CD4-positive, alpha-beta T cell (primary cell): ENCODE data around the gene PFKL. TPM values are rescaled to one million over a fixed set of nuclear protein-coding genes. Genes with fewer than 3 reads are reported as not detected.

Experiments used
- ATAC-seq: fragments of 200-7000 bp; cut with Tn5 transposase; one replicate; pipeline ENCODE4 v1.10.0; 2022; ENCODE audit warnings: mild to moderate bottlenecking; ENCODE audit not compliant: poor library complexity
- CTCF ChIA-PET: fragments of 350-600 bp; sonication (Branson Sonifier 250); formaldehyde crosslinking; loops from one replicate; lab custom pipeline; 2021; ENCODE audit warnings: antibody characterized with exemption, inconsistent platforms; lab: Charles Lee
- POLR2A ChIA-PET: fragments of 350-600 bp; sonication (Branson Sonifier 250); formaldehyde crosslinking; loops from one replicate; lab custom pipeline; 2021; ENCODE audit warnings: antibody characterized with exemption, inconsistent platforms; lab: Charles Lee
- DNase-seq, 14 experiments: peaks; one replicate each; pipeline ENCODE4 v3.0.0-alpha.2; 2013 to 2020; ENCODE audit warnings: mixed read lengths in 2 of 14
- H3K27ac ChIP-seq, 2 donors: one replicate each; pipeline versions ENCODE4 v1.5.1 to v1.7.0; 2013; ENCODE audit warnings: low read length in 2 of 2, low read depth in 1 of 2, mild to moderate bottlenecking in 1 of 2
- H3K27me3 ChIP-seq, 2 experiments: 1 replicate in 1 of 2; 2 replicates in 1 of 2; pipeline versions ENCODE4 v1.6.1 to v1.7.0; 2013; ENCODE audit warnings: low read length in 2 of 2, control low read depth in 1 of 2, mild to moderate bottlenecking in 1 of 2, moderate library complexity in 1 of 2; ENCODE audit not compliant: insufficient read depth in 2 of 2, control insufficient read depth in 1 of 2
- H3K36me3 ChIP-seq: one replicate; pipeline ENCODE4 v1.6.1; 2013; ENCODE audit warnings: low read length, control low read depth; ENCODE audit not compliant: insufficient read depth
- H3K4me1 ChIP-seq: one replicate; pipeline ENCODE4 v1.6.1; 2013; ENCODE audit warnings: low read length, control low read depth; ENCODE audit not compliant: insufficient read depth
- H3K4me3 ChIP-seq: one replicate; pipeline ENCODE4 v1.5.1; 2013; ENCODE audit warnings: mild to moderate bottlenecking, low read length, moderate library complexity
- H3K9me3 ChIP-seq, 2 experiments: 1 replicate in 1 of 2; 2 replicates in 1 of 2; pipeline versions ENCODE4 v1.6.1 to v1.7.0; 2013; ENCODE audit warnings: low read length in 2 of 2, mild to moderate bottlenecking in 2 of 2, control low read depth in 1 of 2, moderate library complexity in 1 of 2; ENCODE audit not compliant: control insufficient read depth in 1 of 2, insufficient read depth in 1 of 2
- H3K27ac Mint-ChIP-seq: one replicate; pipeline ENCODE4 v1.8.0; 2020; ENCODE audit warnings: mixed read lengths
- H3K27me3 Mint-ChIP-seq: one replicate; pipeline ENCODE4 v1.8.0; 2021; ENCODE audit warnings: mixed read lengths
- H3K36me3 Mint-ChIP-seq: one replicate; pipeline ENCODE4 v1.8.0; 2021; ENCODE audit warnings: low read depth, mixed read lengths
- H3K4me1 Mint-ChIP-seq: one replicate; pipeline ENCODE4 v1.8.0; 2021; ENCODE audit warnings: low read depth, mixed read lengths
- H3K4me3 Mint-ChIP-seq: one replicate; pipeline ENCODE4 v1.8.0; 2020; ENCODE audit warnings: mild to moderate bottlenecking, mixed read lengths
- H3K9me3 Mint-ChIP-seq: one replicate; pipeline ENCODE4 v1.8.0; 2020; ENCODE audit warnings: mixed read lengths
- intact Hi-C, 2 experiments: fragments of 100-400 bp; cut with DNase I in 1 of 2; cut with micrococcal nuclease in 1 of 2; formaldehyde crosslinking; loops; one replicate each; pipeline versions ENCODE4 v1.15.1 to v1.9.0; 2023 to 2025; cut with DNase I, micrococcal nuclease
- total RNA-seq, 174 experiments: library from RNA in 2 of 174; stranded (reverse) in 2 of 174; gene quantifications; one replicate each; pipeline ENCODE4 v1.2.3 and lab custom pipeline; 2021 to 2026
- TF ChIP-seq, protein P1 (sequence below): fragments of 200-600 bp; IDR thresholded peaks from one replicate; pipeline ENCODE4 v1.8.0; 2022; ENCODE audit warnings: antibody characterized with exemption, mild to moderate bottlenecking

The PFKL gene
- total RNA-seq, 2 experiments from 2014 or later = 115 to 117 TPM

DNA sequence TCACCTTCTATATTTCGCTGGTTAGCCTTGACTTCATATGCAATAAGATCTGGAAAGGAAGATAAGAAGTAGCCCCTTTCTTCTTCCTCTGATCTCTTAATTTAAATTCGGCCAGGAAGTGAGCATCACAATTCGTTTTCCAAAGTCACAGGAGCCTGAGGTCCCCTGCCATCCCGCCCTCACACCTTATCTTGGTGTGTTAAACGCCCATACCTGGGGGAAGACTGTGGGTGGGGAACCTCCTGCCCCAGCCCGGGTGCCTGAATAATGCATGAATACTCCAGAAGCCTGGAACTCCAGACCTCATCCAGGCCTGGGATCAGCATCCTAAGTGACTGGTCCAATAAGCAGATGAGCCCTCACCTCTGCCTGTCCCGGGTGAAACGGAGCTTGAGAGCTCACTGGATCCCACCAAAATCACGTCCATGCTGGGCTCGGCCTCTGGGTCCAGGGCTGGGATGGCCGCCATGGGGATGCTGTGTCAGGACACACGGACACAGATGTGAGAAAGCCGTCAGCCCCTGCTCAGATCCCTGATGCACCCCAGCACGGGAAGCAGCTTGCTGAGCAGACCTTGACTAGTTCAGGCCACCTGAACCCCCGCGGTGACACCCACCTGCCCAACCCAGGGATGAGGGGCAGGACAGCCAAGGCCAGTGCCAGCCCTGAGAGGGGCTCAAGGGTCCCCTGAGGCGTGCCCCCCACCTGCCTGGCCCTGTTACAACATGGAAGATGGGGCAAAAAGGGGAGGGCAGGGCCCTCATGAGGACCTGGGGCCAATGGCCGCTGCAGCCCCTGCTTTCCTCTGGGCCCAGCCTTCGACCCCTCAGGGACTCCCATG is 38.8 kb upstream of the PFKL start:
- intact Hi-C loops = no loop called here
- ATAC-seq = no peak
- H3K4me1 Mint-ChIP-seq = no peaks in the 10 kb centered on the region
- TF ChIP-seq, protein P1, sequence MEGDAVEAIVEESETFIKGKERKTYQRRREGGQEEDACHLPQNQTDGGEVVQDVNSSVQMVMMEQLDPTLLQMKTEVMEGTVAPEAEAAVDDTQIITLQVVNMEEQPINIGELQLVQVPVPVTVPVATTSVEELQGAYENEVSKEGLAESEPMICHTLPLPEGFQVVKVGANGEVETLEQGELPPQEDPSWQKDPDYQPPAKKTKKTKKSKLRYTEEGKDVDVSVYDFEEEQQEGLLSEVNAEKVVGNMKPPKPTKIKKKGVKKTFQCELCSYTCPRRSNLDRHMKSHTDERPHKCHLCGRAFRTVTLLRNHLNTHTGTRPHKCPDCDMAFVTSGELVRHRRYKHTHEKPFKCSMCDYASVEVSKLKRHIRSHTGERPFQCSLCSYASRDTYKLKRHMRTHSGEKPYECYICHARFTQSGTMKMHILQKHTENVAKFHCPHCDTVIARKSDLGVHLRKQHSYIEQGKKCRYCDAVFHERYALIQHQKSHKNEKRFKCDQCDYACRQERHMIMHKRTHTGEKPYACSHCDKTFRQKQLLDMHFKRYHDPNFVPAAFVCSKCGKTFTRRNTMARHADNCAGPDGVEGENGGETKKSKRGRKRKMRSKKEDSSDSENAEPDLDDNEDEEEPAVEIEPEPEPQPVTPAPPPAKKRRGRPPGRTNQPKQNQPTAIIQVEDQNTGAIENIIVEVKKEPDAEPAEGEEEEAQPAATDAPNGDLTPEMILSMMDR = no peak
- Histone ChIP-seq H3K9me3 (no peaks in the 10 kb centered on the region), H3K4me1 (no peaks in the 10 kb centered on the region), H3K4me3 (no peak overlapping the region), H3K27me3 (no peaks in the 10 kb centered on the region), H3K27ac (no peak overlapping the region), H3K36me3 (no peaks in the 10 kb centered on the region)
- H3K4me3 Mint-ChIP-seq = no peak overlapping the region
- POLR2A ChIA-PET = no interaction called here
- CTCF ChIA-PET = no interaction called here
- no peak overlapping the region for H3K27ac Mint-ChIP-seq
- H3K27me3 Mint-ChIP-seq = no peaks in the 10 kb centered on the region
- H3K36me3 Mint-ChIP-seq = no peaks in the 10 kb centered on the region
- H3K9me3 Mint-ChIP-seq = no peaks in the 10 kb centered on the region
- peak in 1 of 14 experiments; percentile 9 for DNase-seq

DNA sequence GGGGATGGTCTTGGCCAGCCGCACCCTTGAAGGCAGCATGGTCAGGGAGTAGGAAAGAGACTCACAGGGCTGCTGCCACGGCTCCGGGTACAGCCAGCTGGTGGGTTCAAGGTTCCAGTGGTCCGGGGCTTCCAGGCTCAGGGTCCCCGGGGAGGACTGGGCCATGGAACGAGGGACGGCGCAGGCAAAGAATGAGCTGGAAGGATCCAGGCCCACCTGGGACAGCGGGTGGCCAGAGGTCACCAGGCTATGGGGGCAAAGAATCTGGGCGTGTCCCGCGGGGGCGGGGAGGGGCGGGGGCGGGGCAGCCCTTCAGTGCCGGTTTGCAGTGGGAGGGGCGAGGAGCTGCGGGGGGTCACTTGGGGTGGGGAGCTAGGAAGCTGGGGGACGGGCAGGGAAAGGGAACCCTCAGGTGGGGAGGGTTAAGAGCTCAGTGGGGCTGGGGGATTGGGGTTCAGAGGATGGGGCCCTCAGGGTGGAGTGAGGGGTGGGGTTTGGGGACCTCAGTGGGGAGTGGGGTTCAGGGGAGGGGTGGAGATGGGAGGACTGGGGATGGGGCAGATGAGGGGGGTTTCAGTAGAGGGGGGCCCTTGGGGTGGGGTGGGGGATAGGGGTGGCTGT is 38.1 kb upstream of the PFKL start, which contains the start of gene DNMT3L:
Gene DNMT3L, minus strand, starts transcription at position 223 of the 621 bp plus-strand sequence. CDS start 638 bp downstream, outside the sequence.
- H3K27me3 ChIP-seq = no peaks in the 10 kb centered on the region
- TF ChIP-seq, protein P1 = no peak
- no peak within 1 kb of the TSS for H3K27ac ChIP-seq
- ChIA-PET CTCF (no interaction called here), POLR2A (no interaction called here)
- no peak within 1 kb of the TSS for H3K4me3 ChIP-seq
- H3K4me1 Mint-ChIP-seq = no peaks in the 10 kb centered on the region
- no peak within 1 kb of the TSS for H3K4me3 Mint-ChIP-seq
- H3K36me3 Mint-ChIP-seq = no peaks in the 10 kb centered on the region
- H3K27me3 Mint-ChIP-seq = no peaks in the 10 kb centered on the region
- intact Hi-C loops = no loop called here
- no peaks in the 10 kb centered on the region for H3K36me3 ChIP-seq
- no peaks in the 10 kb centered on the region for H3K4me1 ChIP-seq
- H3K27ac Mint-ChIP-seq = no peak within 1 kb of the TSS
- peak in 1 of 14 experiments; percentile 11 for DNase-seq
- H3K9me3 ChIP-seq = no peaks in the 10 kb centered on the region
- no peaks in the 10 kb centered on the region for H3K9me3 Mint-ChIP-seq
- ATAC-seq = no peak

DNA sequence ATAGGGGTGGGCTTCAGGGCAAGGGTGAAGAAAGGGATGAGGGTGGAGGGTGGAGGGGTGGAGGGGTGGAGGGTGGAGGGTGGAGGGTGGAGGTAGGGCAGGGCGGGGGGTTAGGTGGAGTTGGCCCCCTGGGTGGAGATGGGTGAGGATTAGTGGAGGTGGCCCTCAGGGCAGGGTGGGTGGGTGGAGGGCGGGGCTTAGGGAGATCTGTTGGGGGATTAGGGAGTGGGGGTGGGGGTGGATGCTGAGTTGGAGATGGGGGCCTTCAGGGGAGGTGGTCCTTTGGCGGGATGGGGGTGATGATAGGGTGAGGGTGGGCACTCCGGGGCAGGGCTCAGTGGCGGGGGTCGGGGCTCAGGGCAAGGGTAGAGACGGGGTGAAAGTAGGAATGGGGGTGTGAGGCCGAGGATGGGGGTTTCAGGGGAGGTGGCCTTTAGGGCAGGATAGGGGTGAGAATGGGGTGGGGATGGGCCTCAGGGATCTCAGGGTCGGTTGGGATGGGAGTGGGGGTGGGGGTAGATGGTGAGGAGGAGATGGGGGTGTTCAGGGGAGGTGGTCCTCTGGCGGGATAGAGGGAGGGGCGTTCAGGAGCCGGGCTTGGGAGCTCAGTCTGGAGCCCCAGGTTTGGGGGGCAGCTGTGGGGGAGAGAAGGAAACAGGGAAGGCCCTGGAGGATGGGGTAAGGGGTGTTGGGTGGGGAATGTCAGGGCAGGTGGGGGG is 37.4 kb upstream of the PFKL start:
- H3K4me1 Mint-ChIP-seq = no peaks in the 10 kb centered on the region
- Histone ChIP-seq H3K27me3 (no peaks in the 10 kb centered on the region), H3K4me3 (no peak overlapping the region), H3K9me3 (no peaks in the 10 kb centered on the region), H3K4me1 (no peaks in the 10 kb centered on the region), H3K36me3 (no peaks in the 10 kb centered on the region), H3K27ac (no peak overlapping the region)
- ChIA-PET CTCF (no interaction called here), POLR2A (no interaction called here)
- DNase-seq (peak in 1 of 14 experiments; percentile 7), ATAC-seq (no peak)
- no peaks in the 10 kb centered on the region for H3K27me3 Mint-ChIP-seq
- H3K36me3 Mint-ChIP-seq = no peaks in the 10 kb centered on the region
- no peak overlapping the region for H3K27ac Mint-ChIP-seq
- intact Hi-C loops = no loop called here
- TF ChIP-seq, protein P1 = no peak
- no peak overlapping the region for H3K4me3 Mint-ChIP-seq
- H3K9me3 Mint-ChIP-seq = no peaks in the 10 kb centered on the region
